Activated CD4-positive, alpha-beta T cell treated with anti-CD3 and anti-CD28 coated beads, Interleukin-2, amount 50 U/mL, for 4 hours (primary cell): ENCODE results near the gene PLA2G15.

Experiments used
- DNase-seq, 2 experiments: peaks; one replicate each; pipeline ENCODE4 v3.0.0-alpha.2; 2020

The PLA2G15 gene

GRCh38 chr16:68299571-68300453 lies 54.6 kb downstream of the PLA2G15 start:
- no peak for DNase-seq

- no peak for DNase-seq
These were observed 55.7 kb downstream of the PLA2G15 start for GRCh38 chr16:68300734-68301459.

DNA sequence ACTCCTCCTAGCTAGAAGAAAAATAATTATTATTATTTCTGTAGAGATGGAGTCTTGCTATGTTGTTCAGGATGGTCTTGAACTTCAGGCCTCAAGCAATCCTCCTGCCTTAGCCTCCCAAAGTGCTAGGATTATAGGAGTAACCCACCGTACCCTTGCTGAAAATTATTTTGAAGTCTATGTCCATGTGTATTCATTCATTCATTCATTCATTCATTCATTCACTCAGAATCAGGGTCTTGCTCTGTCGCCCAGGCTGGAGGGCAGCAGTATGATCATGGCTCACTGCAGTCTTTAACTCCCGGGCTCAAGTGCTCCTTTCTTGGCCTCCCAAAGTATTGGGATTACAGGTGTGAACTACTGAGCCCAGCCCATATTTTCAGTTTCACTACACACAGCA lies 61.5 kb downstream of the PLA2G15 start:
- no peak for DNase-seq

DNA sequence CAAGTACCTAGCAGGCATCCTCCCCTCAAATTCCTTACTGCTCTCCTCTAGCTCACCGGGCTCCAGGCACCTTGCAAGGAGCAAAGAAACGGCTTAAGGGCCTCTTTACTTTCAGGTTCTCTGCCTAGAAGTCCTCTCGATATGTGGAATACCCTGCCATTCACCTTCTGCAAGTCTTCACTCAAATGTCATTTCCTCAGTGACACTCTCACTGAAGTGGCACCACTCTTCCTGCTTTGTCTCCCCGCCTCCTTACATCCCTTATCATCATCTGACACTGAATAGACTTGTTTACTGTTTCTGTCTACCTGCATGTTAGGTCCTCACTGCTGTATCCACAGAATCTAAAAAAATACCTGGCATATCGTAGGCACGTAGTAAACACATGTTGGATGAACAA lies 64.6 kb downstream of the PLA2G15 start:
- no peak for DNase-seq

- DNase-seq = no peak
These were observed 65.2 kb downstream of the PLA2G15 start for GRCh38 chr16:68310437-68310773.
